ENCODE data around the gene UPF2.

Gene UPF2

DNA sequence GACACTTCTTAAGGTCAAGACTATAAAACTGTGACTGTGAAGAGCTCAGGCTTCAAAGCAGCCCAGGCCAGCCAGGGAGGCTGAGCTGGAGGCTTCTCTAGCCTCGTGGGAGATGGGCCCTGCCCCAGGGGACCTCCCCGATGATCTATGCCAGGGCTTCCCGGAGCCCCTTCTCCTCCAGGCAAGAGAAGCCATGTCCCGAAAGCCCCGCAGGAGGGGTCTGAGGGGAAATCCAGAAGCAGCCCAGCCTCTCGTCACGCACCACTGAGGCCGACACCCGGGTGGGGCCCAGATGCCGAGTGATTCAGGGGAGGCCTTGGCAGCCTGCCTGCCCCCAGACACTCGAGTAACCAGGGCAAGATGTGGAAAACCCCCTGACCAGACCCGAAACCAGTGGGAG is 155.8 kb downstream of the UPF2 start:
- TF ChIP-seq ZFP30 (CRISPR knock-in tag; IDR thresholded peaks at IDR 0.05) (no peak), ARNTL (CRISPR knock-in tag; IDR thresholded peaks at IDR 0.05; ENCODE audit: borderline replicate concordance, low read depth) (no peak), ZFP3 (CRISPR knock-in tag; IDR thresholded peaks at IDR 0.05) (no peak), CSDC2 (CRISPR knock-in tag; IDR thresholded peaks at IDR 0.05) (no peak), ZNF8 (CRISPR knock-in tag; IDR thresholded peaks at IDR 0.05) (no peak), CREB5 (CRISPR knock-in tag; IDR thresholded peaks at IDR 0.05; ENCODE audit: low read depth) (no peak), ESRRG (CRISPR knock-in tag; IDR thresholded peaks at IDR 0.05) (no peak), PPARA (CRISPR knock-in tag; IDR thresholded peaks at IDR 0.05; ENCODE audit: borderline replicate concordance) (no peak), ZC3H10 (CRISPR knock-in tag; IDR thresholded peaks at IDR 0.05) (no peak)
- no peak for ATAC-seq

- no peak for ATAC-seq
- TF ChIP-seq TSHZ2 (CRISPR knock-in tag; IDR thresholded peaks at IDR 0.05), result no peak
- no peak for TF ChIP-seq ZC3H10 (CRISPR knock-in tag; IDR thresholded peaks at IDR 0.05)
- no peak for TF ChIP-seq TCF4 (CRISPR knock-in tag; IDR thresholded peaks at IDR 0.05; ENCODE audit: borderline replicate concordance)
- no peak for TF ChIP-seq ARNTL (CRISPR knock-in tag; IDR thresholded peaks at IDR 0.05; ENCODE audit: borderline replicate concordance, low read depth)
- TF ChIP-seq ZNF70 (CRISPR knock-in tag; IDR thresholded peaks at IDR 0.05), result no peak
- TF ChIP-seq CREB5 (CRISPR knock-in tag; IDR thresholded peaks at IDR 0.05; ENCODE audit: low read depth), result no peak
These were observed 156.5 kb downstream of the UPF2 start for GRCh38 chr10:11886138-11886474.

GRCh38 chr10:11885437-11886137 is 157.0 kb downstream of the UPF2 start:
- no peak for TF ChIP-seq ZC3H10 (CRISPR knock-in tag; IDR thresholded peaks at IDR 0.05)
- no peak for TF ChIP-seq ESRRG (CRISPR knock-in tag; IDR thresholded peaks at IDR 0.05)
- TF ChIP-seq, protein P1, sequence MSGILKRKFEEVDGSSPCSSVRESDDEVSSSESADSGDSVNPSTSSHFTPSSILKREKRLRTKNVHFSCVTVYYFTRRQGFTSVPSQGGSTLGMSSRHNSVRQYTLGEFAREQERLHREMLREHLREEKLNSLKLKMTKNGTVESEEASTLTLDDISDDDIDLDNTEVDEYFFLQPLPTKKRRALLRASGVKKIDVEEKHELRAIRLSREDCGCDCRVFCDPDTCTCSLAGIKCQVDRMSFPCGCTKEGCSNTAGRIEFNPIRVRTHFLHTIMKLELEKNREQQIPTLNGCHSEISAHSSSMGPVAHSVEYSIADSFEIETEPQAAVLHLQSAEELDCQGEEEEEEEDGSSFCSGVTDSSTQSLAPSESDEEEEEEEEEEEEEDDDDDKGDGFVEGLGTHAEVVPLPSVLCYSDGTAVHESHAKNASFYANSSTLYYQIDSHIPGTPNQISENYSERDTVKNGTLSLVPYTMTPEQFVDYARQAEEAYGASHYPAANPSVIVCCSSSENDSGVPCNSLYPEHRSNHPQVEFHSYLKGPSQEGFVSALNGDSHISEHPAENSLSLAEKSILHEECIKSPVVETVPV (CRISPR knock-in tag; IDR thresholded peaks at IDR 0.05), result no peak
- no peak for TF ChIP-seq ZFP3 (CRISPR knock-in tag; IDR thresholded peaks at IDR 0.05)
- TF ChIP-seq PATZ1 (CRISPR knock-in tag; IDR thresholded peaks at IDR 0.05; ENCODE audit: borderline replicate concordance), result no peak
- no peak for TF ChIP-seq POU6F1 (CRISPR knock-in tag; IDR thresholded peaks at IDR 0.05; ENCODE audit: borderline replicate concordance, low read depth)
- TF ChIP-seq TOX (CRISPR knock-in tag; IDR thresholded peaks at IDR 0.05; ENCODE audit: borderline replicate concordance), result no peak
- TF ChIP-seq ZNF8 (CRISPR knock-in tag; IDR thresholded peaks at IDR 0.05), result no peak
- no peak for ATAC-seq
